HG02970 (cell line): ENCODE data around the gene OTOGL.

Experiments used
- ATAC-seq: cut with Tn5 transposase; IDR thresholded peaks from one replicate; pipeline ENCODE4 v1.9.1; 2021; ENCODE audit warnings: mild to moderate bottlenecking, moderate library complexity, moderate number of reproducible peaks; ENCODE audit not compliant: unreplicated experiment, low FRiP score

Gene OTOGL

DNA sequence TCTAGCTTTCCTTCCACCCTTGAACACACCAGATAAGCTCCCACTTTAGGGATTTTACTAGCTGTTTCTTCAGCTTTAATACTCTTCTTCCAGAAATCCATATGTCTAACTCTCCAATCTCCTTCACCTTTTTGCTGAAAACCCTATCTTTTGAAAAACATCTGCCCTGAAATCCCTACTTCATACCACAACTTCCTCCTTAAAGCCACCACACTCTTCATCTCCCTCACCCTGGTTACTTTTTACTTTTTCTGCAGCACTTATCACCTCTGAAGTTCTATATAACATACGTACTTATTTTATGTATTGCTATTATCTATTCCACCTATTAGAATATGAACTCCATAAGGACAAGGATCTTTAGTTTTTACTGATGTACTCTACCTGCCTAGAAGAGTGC is 316.1 kb downstream of the OTOGL start:
- no peak for ATAC-seq

DNA sequence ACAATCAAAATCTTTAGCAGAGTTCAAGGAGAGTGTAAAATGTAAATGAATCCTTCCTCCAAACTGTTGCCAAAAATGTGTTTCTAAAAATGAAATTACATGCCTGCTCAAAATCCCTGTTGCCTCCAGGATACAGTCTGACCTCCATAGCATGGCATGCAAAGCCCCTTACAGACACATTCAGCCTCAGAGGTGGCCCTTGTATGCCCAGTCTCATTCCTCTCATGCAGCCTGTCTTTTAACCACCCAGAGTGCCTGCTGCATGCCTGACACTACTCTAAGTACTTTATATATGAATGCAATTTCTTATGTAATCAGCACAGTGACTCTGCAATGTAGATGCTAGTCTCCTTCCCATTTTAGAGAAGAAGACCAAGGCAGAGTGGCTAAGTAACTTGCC is 320.3 kb downstream of the OTOGL start:
- no peak for ATAC-seq

DNA sequence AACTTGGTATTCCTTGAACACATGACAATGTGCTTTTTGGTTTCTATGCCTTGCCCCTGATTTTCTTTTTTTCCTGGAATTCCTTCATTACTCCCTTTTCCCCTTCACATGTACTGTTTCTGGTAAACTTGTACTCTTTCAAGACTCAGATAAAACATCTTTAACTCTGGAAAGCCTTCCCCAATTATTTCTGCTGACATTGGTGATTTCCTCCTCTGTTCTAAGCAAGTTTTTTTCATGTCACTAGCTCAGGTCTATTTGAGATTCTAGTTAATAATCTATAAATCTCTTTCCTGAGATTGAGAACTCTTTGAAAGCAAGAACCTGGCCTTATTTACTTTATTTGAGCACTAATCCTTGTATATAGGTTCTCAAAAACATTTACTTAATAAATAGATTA is 320.7 kb downstream of the OTOGL start:
- ATAC-seq: no peak

DNA sequence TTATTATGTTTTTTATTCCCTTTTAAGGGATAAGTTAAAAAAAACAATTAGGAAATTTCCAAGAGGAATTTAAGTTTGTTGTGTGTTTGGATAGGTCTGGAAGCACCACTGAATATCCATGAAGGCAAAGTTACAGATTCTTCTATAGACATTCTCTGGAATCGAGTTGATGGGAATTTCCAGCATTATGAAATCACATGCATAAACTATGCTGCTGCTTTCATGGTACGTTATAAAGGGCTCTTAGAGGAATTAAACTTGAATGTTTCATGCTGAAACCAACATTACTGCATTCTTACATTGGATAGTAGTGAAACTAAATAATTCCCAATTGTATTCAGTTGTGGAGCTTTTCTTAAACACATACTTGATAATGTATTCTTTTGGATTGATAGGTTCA is 323.2 kb downstream of the OTOGL start:
- ATAC-seq: no peak
